Left ventricle myocardium superior (tissue), 1 donor: ENCODE measurements around the gene C1QTNF1. TPM values are rescaled to one million over a fixed set of nuclear protein-coding genes. Genes with fewer than 3 reads are reported as not detected.

ENCODE experiments used
- ATAC-seq: fragments of 200-7000 bp; cut with Tn5 transposase; one replicate; pipeline ENCODE4 v1.9.1; 2020; ENCODE audit warnings: mild to moderate bottlenecking, moderate library complexity
- DNase-seq: peaks from one replicate; pipeline ENCODE4 v3.0.0-alpha.2; 2020
- intact Hi-C: fragments of 100-400 bp; cut with micrococcal nuclease; formaldehyde crosslinking; loops from one replicate; pipeline ENCODE4 v1.11.0; 2022
- total RNA-seq: library from RNA; stranded (reverse); fragmentation: NEBNext Ultra II Directional; extraction: Animal tissue kit (Norgen Biotek cat#: 25700); gene quantifications from one replicate; pipeline ENCODE4 v1.2.1, GENCODE V29; 2021
- donor health status: DM: no; HTN: yes; CAD: no; lungs with severe emphysema.

C1QTNF1 gene
- total RNA-seq, 1 donor from 2014 or later: 247 TPM

GRCh38 chr17:79046916-79047280, 22.9 kb downstream of the C1QTNF1 start:
- intact Hi-C loops: no loop called here
- DNase-seq: peak; percentile 79
- peak; percentile 71 for ATAC-seq

DNA sequence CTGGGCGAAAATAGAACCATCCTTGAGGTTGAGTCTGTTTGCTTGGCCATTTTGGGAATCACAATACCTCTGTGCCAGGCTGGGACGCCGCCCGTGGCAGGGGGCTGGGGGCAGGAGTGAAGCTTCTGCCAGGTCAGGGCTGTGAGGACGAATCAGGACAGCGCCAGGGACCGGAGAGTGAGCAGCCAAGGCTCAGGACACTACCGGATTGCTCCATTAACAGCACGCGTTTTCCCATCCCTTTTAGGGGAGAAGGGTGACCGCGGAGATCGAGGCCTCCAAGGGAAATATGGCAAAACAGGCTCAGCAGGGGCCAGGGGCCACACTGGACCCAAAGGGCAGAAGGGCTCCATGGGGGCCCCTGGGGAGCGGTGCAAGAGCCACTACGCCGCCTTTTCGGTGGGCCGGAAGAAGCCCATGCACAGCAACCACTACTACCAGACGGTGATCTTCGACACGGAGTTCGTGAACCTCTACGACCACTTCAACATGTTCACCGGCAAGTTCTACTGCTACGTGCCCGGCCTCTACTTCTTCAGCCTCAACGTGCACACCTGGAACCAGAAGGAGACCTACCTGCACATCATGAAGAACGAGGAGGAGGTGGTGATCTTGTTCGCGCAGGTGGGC, 23.4 kb downstream of the C1QTNF1 start:
- intact Hi-C loops: no loop called here
- peak; percentile 53 for DNase-seq
- ATAC-seq: peak; percentile 22

GRCh38 chr17:79047923-79048825, 24.2 kb downstream of the C1QTNF1 start:
- intact Hi-C loops: no loop called here
- ATAC-seq (no peak), DNase-seq (peak; percentile 58)

GRCh38 chr17:79048826-79049755, 25.1 kb downstream of the C1QTNF1 start:
- intact Hi-C loops: no loop called here
- DNase-seq (peak; percentile 18), ATAC-seq (no peak)

GRCh38 chr17:79049821-79050220, 25.9 kb downstream of the C1QTNF1 start:
- ATAC-seq (no peak), DNase-seq (peak; percentile 28)
- intact Hi-C loops: no loop called here

- DNase-seq: peak; percentile 20
- ATAC-seq: no peak
- intact Hi-C loops: no loop called here
Observed at GRCh38 chr17:79050551-79050950, 26.6 kb downstream of the C1QTNF1 start.

GRCh38 chr17:79051306-79051705, 27.3 kb downstream of the C1QTNF1 start:
- intact Hi-C loops: no loop called here
- DNase-seq (no peak), ATAC-seq (no peak)

- DNase-seq: no peak
- no peak for ATAC-seq
- intact Hi-C loops: no loop called here
Observed at GRCh38 chr17:79052131-79052530, 28.2 kb downstream of the C1QTNF1 start.

DNA sequence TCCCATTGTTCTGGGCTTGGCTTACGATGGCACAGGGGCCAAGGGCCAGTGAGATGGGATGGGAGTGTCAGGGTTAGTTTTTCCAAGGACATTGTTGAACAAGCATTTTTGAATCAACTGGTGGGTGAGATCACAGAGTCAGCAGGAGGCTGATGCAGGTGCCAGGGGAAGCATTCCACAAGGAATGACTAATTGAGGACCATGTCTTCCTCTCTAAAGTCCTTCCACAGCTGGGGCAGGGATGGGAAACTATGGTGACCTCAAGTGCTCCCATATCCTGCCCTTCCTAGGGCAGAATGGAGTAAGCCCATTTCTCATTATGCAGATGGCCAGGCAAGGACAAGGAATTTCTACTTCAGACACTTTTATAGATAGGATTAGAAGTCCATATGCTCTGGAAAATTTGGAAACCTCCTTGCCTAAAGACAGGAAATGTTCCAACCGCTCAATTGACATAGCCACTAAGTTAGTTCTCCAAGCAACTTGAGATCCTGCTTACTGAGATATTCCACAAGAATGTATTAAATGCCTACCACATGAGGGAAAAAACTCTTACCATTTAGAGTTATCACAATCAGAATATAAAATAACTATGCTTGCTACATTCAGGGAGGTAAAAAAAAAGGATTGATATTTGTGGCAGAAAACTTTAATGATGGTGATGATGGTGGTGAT, 29.4 kb downstream of the C1QTNF1 start:
- intact Hi-C loops: no loop called here
- ATAC-seq (peak; percentile 56), DNase-seq (no peak)

GRCh38 chr17:79054200-79054960, 30.4 kb downstream of the C1QTNF1 start:
- DNase-seq (no peak), ATAC-seq (no peak)
- intact Hi-C loops: no loop called here

DNA sequence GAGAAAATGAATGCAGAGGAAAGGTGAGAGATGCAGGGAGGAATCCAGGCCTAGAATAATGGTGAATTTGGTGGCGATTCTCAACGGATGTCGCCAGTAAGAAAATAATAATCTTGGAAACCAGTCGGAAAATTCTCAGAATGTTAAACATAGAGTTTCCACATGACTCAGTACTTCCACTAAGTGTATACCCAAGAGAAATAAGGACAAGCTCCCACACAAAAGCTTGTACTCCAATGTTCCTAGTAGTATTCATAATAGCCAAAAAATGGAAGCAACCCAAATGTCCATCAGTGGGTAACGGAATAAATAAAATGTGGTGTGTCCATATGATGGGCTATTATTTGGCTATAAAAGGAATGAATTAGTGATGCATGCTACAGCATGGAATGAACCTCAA, 31.2 kb downstream of the C1QTNF1 start:
- intact Hi-C loops: no loop called here
- DNase-seq: no peak
- ATAC-seq: no peak

GRCh38 chr17:79057737-79058385, 33.9 kb downstream of the C1QTNF1 start:
- DNase-seq (no peak), ATAC-seq (no peak)
- intact Hi-C loops: no loop called here

DNA sequence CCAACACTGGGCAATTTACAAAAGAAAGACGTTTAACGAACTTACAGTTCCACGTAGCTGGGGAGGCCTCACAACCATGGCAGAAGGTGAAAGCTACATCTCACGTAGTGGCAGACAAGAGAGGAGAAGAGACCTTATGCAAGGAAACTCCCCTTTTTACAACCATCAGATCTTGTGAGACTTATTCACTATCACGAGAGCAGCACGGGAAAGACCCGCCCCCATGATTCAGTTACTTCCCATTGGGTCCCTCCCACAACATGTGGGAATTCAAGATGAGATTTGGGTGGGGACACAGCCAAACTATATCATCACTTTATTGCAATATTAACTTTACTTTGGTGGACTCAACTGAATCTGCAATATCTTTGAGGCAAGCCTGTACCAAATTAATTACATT, 38.7 kb downstream of the C1QTNF1 start:
- intact Hi-C loops: no loop called here
- DNase-seq (no peak), ATAC-seq (no peak)

GRCh38 chr17:79064026-79064425, 40.1 kb downstream of the C1QTNF1 start:
- intact Hi-C loops: no loop called here
- ATAC-seq (no peak), DNase-seq (no peak)

DNA sequence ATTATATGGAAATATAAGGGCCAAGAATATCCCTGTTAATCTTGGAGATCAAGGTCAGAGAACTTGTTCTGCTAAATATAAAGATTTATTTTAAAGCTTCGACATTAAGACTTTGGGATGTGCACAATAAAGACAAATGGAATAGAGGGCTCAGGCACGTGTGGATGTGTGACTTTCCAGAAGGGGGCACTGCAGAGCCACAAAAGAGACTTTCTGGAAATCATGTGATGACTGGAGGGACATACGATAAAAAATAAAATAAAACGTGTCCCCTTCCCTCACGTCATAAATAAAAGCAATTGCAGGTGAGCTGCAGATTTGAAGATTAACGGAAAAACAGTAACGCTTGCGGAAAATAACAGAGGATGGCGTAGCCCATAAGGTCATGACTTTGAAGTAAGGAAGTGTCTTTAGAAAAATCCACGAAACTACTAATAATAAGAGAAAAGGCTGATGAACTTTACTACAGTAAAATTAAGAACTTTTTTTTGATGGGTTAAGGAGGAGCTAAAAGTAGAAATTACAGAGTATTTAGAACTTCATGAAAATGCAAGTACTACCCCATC, 41.2 kb downstream of the C1QTNF1 start:
- ATAC-seq (peak; percentile 43), DNase-seq (no peak)
- intact Hi-C loops: no loop called here

- DNase-seq (no peak), ATAC-seq (no peak)
- intact Hi-C loops: no loop called here
Observed at GRCh38 chr17:79066963-79067362, 43.0 kb downstream of the C1QTNF1 start.

DNA sequence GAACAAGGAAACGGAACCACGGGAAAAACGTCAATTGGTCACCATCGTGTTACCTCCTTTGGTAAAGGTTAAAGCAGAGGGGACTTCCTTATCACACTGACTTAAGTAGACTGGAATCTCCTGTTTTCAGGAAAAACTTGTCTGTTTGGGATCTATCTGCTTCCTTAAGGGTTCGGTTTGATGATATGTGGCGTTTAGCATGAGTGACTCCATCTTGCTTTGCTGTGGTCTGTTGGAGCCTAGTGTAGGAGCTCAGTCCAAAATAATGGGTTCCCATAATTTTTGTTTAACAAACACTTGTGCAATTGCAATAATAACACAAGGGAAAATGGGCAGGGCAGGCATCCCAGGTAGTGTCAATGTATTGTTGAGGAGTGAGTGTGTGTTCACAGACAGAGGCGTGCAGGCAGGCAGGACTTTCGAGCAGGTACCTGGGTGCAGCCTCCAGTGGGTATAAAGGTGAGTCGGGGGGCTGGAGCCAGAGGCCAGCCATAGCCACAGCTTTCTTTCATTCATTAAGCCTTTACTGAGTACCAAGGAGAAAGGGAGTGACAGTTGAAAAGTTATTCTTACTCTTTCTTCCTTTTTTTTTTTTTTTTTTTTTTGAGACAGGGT, 46.4 kb downstream of the C1QTNF1 start:
- ATAC-seq (no peak), DNase-seq (no peak)
- intact Hi-C loops: no loop called here
